Right forelimb (tissue), 1 donor: ENCODE results near the gene TBC1D14.
A peak's percentile ranks its signal among the peaks of the same experiment; 100 is the strongest.

Source experiments
- DNase-seq: peaks from one replicate; pipeline ENCODE4 v3.0.0-alpha.2; 2018

Gene TBC1D14

DNA sequence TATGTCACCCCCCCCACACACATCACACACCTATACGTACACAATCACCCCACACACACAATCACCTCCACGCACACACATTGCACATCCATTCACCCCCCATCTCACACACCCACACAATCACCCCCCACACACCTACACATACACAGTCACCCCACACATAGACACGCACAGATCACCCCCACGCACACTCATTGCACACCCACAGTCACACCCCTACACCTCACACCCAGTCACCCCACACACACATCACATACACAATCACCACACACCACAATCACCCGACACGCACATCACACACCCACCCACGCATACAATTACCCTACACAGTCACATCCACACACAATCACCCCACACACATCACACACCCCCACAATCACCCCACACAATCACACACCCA lies 117.7 kb downstream of the TBC1D14 start:
- DNase-seq, result no peak

DNA sequence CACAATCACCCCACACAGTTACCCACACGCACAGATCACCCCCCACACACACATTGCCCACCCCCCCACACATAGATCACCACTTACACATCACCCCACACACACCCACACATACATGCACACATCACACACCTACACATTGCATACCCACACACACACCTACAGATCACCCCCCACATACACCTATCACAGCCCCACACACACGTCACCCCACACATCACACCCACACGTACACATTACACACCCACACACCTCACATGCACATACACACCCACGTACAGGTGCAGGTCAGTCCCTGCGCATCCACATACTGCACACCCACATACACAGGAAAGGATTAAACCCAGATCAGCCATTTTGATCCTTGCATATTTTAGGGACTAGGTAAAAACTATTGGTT lies 118.3 kb downstream of the TBC1D14 start:
- DNase-seq, result no peak

DNA sequence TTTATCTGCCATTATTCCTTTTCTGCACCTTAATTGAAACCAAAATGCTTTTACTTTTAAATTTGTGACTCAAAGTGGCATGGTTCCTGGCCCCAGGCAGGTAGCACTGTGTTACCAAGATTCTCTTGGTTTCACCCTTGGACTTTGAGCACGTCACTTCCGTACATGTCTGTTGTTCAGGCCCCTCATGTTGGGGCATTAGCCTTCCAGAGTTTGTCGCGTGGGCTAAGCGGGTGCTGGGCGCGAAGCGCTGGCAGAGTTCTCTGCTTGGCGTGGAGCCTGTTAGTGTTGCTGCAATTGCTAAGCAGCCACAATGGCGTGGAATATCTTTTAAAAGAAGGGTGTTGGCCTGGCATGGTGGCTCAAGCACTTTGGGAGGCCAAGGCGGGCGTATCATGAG lies 119.6 kb downstream of the TBC1D14 start:
- DNase-seq, result no peak

DNA sequence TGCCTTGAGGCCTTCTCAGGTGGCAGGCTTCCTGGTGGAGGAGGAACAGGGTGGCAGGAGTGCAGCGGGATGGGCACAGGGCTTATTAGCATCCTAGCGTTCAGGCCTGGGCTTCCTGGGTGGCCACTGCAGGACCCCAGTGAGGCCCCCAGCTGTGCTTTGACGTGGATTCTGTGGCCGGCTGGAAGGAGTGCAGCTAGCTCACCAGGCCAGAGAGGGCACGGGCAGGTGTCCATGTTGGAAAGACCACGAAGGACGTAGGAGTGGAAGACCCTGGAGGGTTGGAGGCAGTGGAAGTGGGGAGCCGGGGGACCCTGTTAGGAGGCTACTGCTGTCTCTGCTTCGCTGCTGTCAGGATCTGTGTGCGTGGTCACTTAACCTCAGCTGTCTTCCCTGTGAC lies 120.3 kb downstream of the TBC1D14 start:
- no peak for DNase-seq

DNA sequence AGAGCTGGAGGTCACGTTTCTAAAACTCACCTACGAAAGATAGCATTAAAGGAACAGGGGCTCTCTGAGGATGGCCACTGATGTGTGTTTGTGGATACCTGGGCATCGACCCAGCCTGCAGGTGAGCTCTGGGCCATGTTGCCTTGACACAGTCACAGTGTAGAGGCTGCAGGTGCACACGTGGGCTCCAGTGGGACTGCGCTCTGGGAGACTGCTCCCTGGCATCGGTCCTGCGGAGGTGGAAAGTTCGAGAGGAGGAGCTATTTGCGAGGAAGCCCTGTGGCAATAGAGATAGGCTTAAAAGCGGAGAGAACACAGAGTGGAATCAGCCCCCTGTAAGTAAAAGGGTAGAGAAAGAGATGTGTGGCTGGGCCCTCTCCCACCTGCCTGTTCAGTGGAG lies 121.2 kb downstream of the TBC1D14 start:
- no peak for DNase-seq

DNA sequence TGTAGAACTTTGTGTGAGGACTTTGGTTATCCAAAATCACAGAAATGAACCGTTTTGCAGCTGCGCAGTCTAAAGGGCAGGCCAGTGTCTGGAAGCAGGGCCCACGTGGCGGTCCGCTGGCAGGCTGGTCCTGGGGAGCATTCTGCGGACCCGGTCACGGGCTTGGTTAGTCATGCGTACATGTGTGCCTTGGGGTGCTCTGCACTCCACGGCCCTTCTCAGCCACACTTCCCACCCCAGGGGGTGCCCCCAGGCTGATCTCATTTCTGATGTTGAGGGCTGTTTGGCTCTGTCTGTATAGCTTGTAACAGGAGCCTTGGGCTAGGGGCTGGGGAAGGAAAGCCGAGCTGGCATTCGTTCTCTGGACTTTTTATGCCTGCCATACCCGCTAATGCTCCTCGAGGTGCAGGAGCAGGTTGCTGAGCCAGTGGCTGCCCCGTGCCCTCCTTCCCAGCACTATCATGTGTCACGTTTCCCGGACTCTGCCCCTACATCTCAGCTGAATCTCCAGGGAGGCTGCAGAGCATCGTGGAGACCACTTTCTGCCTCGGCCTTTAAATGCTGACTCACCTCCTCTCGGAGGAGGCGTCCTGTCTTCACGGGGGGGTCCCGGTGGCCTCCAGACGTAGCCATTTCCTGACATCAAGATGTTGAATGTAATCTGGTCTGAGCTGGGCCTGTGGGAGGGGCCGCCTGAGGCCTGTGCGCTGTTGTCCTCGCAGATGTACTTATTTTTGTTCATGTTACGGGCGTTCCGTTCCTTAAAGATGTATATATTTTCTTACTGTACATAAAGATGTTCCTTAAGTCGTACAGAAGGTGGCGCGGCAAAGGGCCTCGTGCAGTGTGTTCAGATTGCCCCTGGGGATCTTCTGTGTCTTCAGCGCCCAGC lies 122.2 kb downstream of the TBC1D14 start:
- DNase-seq, result no peak

DNA sequence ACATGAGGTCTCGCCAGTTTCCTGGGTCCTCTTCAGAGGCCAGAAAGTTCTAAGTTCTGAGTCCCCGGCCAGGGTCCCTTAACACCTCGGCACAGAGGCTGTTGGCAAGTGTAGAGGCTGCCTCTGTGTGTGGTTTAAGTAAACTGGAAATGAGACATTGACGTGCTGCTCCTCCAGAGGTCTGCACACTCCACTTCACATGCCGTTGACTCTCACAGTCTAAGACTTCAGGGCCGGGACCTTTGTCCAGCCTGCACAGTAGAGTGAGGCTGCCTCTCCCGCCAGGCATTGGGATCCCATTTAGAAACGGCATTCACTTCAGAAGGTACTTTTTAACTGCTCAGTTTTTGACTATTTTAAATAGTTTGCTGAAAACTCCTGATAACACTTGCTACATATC lies 123.0 kb downstream of the TBC1D14 start:
- no peak for DNase-seq

DNA sequence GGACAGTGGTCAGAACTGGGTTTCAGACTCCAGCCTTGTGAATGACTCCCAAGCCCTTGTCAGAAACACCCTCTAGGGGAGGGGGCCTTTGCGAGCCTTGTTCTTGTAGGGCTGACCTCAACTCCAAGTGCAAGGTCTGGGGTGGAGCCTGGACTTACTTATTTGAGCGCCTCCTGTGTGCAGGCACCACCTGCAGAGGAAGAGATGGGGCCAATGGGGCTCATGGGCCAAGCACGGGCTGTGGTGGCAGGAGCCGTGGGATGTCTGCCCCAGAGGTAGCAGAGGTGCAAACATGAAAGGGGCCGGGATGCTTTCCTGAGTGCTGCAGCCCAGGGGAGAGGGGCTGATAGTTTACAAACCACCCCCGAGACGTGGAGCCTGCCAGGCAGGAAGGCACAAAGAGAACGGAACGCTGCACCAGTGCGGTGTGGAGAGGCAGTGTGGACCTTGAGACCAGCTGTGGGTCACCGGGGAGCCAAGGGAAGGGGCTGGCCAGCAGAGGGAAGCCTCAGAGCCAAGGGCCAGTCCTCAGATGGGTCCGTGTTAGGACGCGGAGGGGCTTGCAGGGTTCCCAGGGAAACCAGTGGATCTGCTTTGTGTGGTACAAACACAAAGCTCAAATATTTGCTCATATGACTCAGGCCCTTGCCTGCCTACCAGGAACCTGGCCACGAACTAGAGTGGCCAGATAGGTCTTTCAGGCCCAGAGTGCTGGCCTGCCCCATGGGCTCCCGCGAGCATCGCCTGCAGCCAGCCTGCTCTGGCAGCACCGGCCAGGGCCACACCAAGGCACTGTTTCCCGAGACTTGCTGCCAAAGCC lies 124.8 kb downstream of the TBC1D14 start:
- no peak for DNase-seq

DNA sequence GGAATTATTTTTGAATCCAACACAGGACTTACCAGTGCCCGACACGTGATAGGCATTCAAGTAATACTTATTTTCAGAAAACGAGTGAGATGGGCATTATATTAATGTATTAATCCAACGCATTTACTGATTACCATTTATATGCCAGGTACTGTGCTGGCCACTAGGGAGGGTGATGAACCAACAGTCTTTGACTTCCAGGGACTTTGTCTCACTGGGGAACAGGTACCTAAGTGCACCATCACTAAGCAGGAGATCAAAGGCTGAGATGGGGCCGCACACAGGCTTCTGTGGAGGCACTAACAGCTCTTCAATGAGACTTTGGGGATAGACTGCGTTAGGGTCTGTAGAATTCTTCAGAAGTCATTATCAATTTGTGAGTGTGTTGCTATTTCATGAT lies 127.8 kb downstream of the TBC1D14 start:
- DNase-seq, result no peak

DNA sequence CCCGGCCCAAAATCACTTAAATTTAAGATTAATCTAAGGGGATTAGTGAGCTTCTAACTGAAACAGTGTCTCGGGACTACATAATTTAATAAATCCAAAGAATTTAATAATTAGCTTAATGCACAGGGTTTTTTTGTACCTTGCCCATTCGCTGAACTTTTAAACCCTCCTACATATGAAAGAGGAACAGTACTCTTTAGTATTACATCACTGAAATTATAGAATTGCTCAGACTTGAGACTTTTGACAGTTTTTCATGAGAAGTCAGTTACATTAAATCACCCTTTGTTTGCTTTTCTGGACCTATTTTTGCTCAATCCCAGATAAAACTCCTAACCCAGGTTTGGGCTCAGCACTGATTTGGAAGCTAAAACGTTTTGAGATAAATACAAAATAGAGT lies 131.1 kb downstream of the TBC1D14 start:
- DNase-seq, result no peak

DNA sequence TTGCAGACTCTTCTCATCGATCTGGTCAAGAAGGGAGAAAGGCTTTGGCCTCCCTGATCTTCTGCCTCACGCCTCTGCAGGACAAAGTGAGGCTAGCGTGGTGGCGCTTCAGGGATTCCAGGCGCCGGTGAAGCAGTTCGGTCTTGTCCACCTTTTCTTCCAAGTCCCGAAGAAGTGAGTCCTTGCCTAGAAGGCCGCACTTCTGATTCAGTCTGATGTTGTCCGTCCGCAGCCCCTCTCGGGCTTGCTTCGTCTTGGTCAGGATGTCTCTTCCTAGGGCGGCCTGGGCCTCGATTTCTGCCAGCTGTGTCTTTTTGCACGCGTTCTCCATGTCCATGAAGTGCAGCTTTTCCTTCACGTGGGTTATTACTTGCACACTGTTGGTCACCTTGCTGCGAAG lies 131.6 kb downstream of the TBC1D14 start:
- no peak for DNase-seq

DNA sequence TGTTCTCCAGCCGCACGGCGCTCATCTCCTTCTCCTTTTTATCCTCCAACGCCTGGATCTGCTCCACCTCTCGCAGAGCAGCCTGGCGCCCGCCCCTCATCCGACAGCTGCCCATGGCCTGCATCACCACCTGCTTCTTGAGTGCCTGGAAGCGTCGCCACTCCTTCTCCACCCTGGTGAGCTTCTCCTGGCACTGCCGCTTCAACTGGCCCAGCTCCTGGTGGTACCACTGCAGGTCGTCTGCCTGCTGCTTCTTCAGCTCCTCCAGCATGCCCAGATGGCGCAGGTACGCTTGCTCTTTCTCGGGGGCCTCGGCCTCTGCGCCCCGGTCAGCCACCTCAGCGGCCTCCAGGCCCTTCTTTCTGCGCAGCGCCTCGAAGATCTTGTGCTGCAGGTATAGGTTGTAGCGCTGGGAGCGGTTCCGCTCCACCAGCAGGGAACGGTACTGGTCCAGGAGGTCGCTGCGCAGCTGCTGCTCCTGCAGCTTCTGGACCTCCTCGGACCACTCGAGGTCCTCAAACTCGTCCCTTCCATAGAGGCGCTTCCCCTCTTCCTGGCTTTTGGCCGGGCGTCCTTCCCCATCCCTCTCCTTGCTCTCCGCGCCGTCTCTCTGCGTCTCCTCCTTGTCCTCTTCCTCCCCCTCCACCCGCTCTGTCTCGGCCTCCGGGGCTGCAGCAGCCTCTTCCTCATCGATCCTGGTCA lies 132.3 kb downstream of the TBC1D14 start:
- no peak for DNase-seq

DNA sequence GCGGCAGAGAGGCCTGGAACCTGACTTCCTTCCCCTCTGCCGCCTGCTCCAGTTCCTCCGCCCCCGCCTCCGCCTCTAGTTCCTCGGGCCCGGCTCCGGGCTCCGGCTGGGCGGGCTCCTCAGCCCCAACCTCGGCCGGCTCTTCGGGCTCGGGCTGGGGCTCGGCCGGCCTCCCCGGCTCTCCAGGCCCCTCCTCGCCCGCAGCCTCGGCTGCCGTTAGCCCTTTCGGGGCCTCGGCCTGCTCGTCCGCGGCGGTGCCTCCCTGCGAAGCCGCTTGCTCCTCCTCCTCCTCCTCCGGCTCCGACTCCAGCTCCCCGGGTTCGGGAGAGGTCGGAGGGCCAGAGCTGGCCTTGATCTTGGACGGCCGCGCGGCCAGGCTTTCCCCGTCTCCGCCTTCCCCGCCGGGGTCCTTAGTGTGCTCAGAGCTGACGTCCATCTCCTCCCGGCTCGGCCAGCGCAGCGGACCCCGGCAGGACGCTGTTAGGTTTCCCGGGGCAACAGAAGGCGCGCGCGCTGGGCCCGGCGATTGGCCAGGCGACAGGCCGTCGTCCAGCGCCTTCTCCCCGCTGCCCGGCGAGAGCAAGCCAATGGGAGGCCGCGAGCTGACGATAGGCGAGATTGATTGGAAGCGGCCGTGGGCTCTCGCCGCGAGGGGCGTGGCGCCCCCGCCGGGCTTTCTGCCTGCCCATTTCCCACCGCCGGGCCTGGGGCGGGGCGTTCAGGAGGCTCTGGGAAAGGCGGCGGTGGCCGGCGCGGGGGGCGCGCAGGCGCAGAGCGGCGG lies 133.1 kb downstream of the TBC1D14 start:
- DNase-seq, result peak; percentile 99

DNA sequence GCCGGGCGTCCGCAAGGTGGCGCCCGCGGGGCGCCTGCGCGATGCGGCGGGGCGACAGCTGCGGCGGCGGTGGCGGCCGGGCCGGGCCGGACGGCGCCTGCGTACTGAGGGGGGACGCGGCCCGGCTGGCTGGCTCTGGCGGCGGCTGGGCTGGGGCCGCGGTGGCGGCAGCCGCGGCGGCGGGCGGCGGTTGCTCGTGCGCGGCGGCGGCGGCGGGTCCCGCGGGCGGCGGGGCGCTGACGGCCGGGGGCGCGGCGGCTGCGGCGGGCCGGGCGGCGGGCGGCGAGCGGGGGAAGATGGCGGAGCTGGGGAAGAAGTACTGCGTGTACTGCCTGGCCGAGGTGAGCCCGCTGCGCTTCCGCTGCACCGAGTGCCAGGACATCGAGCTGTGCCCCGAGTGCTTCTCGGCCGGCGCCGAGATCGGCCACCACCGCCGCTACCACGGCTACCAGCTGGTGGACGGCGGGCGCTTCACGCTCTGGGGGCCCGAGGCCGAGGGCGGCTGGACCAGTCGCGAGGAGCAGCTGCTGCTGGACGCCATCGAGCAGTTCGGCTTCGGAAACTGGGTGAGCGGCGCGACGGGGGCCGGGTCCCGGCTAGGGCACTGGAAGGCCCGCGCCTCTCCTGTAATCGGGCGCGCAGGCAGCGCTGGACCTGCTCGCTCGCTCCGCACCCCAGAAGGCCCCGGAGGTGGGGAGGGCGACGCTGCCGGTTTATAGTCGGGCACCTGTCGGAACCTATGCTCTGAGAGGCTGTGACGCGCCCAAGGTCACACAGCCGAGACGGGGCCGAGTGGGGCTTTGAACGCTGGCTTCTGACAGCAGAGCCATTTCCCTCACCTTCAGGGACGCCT lies 133.9 kb downstream of the TBC1D14 start, which contains the start of gene TADA2B:
Gene TADA2B (plus strand): TSS at position 89 of the 853 bp plus-strand sequence. CDS start 208 bp downstream, at position 297.
- DNase-seq, result peak; percentile 76

DNA sequence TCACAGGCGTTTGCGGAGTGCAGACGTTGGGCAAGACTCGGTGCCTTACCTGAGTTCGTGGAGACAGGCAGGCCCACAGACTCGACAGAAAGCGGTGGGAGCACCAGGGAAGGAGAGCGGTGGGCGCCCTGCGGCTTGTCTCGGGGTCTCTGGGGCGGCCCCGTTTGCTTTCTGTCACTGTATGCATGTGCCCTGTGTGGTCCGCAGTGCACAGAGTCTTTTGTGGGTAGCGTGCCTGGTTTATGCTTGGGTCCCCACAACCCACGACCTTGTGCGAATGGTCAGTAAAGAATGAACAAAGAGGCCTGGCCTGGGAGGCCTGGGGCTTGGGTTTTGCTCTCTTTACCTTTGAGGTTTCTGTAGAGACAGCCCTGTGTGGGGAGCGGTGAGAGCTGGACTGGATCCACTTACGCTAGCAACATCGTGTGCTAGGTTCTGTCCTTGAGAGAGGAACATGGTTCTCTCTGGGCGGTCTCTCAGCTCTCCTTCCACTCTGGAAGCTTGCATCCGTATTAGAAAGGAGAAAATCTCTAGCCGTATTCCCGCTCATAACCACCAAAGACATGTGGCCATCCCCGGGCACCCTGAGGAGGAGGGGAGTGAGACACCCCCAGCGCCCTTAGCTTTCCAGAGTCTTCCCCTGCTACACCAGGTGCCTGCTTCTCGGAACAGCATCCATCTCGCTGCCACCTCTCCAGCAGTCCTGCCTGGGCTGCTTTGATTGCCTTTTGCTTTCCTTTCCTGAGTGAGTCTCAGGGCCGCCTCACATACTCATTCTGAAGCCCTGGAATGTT lies 134.7 kb downstream of the TBC1D14 start:
- no peak for DNase-seq

DNA sequence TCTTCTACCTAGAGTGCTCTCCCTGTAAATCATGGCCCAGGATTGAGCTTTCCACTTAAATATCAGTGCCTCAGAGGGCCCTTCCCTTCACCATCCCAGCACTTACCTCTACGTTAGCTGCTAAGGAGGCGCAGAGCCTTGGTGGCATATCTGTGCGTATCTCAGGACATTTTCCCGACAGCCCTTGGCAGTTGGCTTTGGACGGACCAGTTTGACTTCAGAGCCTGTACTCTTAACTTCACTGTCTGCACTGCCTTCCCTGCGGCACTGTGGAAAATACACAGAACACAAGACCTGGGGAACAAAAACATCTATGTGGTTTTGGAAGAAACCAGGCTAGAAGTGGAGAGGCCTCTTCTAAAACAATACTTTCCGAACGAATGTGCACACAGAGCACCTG lies 135.9 kb downstream of the TBC1D14 start:
- DNase-seq, result no peak

DNA sequence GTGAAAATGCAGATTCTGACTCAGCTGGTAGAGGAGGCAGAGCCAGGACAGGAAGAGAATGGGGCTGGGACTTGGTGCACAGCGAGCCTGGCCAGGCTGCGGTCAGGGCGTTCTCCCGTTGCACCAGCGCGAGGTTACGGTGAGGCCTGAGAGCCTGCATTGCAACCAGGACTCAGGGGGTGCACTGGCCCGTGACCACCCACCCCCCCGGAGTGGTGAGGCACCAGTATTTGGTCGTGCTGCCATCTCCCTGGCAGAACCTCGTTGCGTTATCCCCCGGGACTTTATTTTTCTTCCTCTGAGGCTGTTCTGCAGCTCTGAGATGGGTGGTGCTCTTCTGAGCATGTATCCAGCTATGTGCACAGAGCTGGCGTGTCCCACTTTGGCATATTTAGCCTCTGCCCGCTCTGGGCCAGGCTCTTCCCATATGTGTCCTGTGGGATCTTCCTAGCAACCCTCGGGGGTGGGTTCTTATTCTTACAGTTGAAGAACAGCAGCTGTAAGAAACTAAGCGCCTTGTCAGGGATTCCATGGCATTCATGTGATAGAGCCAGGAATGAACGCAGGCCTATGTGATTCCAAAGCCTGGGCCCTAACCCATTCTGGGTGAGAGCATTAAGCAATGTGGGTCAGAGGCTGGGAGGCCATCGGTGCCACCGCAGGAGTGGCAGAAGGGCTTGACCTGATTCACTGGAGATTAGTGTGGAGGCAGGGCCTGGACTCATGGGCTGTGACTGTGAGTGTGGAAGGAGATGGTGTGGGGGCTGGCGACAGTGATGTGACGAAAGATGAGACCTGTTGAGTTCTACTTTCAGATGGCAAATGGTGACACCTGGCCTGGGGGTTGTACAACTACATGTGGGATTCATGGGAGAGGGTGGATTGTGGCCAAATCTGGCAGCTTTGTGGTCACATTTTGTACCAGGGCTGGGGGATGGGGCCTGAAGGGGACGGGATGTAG lies 136.6 kb downstream of the TBC1D14 start:
- DNase-seq, result no peak

DNA sequence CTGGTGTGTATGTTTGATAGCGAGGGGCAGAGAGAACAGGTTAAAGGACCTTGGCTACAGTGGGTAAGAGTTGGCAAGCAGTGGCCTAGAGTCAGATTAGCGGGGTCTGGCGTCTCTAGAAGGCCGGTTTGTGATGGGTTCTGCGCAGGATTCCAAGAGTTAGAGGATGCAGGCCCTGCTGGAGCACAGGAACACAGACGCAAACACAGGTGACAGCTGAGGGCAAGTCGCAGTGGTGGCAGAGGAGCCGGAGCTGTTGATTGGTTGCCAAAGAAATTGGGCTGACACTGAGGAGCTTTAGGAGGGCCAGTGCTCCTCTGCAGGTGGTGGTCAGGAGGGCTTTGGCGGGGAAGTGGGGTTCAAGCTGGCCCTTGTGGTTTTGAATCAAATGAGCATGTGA lies 137.3 kb downstream of the TBC1D14 start:
- DNase-seq, result no peak

DNA sequence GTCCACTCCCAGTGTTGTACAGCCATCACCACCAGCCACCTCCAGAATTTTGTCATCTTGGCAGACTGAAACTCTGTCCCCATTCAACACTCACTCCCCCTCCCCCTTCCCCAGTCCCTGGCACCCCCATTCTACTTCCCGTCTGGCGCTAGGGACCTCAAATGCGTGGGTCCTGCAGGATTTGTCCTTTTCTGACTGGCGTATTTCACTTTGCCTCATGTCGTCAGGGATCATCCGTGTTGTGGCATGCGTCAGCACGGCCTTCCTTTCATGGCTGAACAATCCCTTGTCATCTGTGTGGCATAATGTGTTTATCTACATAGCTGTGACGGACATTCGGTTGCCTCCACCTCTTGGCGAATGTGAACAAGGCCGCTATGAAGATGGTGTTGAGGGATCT lies 139.0 kb downstream of the TBC1D14 start:
- DNase-seq, result no peak
